Measurements from ENCODE around the gene PHF1.
"Not testable (repeated sequence)": the region's sequence is repeated elsewhere in the genome, so short reads cannot be mapped to it uniquely, and the experiment has no call there.

Gene PHF1

DNA sequence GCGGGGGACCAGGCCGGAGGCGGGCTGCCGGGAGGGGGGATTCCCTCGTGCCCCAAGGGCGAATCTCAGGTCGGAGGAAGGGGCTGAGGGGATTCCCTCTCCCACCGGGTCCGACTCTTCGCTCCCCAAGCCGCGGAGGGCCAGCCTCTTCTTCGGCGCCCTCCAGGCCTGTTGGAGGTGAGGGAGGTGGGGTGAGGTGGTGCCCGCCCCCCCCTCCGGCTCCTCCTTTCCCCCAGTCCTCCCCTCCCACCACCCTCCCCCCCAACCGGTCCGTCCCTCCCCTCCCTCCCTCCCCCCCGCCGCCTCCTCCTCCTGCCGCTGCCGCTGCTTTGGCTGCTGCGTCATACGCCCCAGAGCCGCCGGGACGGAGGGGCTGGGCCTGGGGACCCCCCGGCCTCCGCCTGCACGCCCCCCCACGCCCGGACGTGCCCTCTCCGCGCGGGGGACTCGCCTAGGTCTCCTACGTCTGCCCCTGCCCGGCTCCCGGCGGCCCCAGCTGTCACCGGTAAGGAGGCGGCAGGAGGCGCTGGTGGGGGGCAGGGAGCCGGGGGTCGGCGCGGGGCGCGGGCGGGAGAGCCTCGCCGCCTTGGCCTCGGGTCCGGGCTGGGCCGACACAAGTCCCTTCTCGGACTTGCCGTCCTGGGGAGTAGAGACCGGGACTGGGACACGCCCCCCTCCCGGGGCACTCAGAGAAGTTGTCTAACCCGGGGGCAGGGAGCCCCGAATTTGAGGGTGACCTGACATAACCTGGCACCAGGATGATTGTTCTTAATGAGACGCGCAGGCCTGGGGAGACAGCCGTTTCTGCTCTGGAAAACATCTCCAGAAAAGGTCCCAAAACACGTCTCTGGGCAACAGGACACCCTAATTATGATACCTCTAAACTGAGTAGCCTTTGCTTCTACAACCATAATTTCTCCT, at the start of gene PHF1:
Gene PHF1 (plus strand): TSS at position 304 of the 921 bp plus-strand sequence. CDS start 1,250 bp downstream, outside the sequence.
- DNase-seq (ENCODE audit: low spot score), result peak; percentile 93

DNA sequence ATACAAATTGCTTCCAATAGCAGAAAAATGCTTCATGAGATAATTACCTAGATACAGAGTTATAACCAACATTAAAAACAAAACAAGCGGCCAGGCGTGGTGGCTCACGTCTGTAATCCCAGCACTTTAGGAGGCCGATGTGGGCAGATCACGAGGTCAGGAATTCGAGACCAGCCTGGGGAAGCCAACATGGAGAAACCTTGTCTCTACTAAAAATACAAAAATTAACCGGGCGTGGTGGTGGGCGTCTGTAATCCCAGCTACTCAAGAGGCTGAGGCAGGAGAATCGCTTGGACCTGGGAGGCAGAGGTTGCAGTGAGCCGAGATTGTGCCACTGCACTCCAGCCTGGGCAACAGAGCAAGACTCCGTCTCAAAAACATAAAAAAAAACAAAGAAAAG, 47.3 kb upstream of the PHF1 start:
- DNase-seq (ENCODE audit: low spot score), result not testable (repeated sequence)

DNA sequence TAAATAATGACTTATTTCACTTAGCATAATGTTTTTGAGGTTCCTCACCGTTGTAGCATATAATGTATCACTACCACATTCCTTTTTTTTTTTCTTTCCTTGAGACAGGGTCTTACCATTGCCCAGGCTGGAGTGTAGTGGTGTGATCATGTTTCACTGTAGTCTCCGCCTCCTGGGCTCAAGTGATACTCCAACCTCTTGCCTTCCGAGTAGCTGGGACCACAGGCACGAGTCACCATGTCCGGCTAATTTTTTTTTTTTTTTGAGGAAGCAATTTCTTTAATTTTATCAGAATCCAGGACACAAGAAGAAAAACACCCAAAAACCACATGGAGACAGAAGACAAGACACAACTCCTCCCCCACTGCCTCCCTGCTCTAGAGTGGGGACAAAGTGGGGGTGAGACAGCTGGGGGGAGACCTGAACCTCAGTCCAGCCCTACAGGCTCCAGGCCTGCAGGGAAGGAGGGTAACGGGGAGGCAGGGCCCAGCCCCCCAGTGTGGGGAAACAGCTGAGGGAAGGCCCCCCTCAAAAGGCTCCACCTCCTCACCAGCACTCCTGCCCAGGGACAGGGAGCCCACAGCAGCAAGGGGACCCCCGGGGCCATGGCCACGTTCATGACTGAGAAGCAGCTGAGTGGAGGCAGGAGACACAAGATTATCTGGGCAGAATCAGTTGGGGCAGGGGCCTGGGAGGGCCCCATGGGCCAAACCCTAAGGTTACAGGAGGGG, 46.2 kb upstream of the PHF1 start:
- DNase-seq (ENCODE audit: low spot score), result not testable (repeated sequence)

DNA sequence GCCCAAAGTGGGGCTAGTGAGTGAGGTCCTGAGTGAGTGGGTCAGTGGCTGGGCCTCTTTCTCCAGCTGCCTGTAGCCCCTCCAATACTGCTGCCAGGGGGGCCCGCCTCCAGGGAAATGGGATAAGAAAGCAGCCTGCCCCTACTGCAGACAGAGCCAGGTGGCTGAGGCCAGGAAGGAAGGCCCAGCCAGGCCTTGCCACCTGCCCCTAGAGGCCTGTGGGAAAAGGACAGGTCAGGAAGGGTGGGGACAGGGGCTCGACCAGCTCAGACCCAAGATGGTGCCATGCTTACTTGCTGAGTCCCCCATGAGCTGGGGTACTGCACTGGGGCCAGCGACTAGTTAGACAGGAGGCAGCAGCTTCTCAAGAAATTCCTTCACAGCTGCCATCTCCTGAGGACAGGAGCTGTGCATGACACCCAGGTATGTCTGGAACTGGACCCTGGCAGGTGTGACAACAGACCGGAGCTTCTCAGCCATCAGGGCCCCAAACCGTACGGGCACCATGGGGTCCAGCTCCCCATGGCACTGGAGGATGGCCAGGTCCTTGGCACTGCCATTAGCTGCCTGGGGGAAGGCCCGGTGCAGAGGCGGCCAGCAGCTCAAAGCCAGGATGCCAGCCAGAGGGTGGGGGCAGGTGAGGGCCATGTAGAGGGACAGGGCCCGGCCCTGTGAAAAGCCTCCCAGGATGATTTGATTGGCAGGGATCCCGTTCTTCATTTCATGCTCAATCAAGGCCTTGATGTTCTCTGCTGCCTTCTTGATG, 45.4 kb upstream of the PHF1 start:
- DNase-seq (ENCODE audit: low spot score), result not testable (repeated sequence)

DNA sequence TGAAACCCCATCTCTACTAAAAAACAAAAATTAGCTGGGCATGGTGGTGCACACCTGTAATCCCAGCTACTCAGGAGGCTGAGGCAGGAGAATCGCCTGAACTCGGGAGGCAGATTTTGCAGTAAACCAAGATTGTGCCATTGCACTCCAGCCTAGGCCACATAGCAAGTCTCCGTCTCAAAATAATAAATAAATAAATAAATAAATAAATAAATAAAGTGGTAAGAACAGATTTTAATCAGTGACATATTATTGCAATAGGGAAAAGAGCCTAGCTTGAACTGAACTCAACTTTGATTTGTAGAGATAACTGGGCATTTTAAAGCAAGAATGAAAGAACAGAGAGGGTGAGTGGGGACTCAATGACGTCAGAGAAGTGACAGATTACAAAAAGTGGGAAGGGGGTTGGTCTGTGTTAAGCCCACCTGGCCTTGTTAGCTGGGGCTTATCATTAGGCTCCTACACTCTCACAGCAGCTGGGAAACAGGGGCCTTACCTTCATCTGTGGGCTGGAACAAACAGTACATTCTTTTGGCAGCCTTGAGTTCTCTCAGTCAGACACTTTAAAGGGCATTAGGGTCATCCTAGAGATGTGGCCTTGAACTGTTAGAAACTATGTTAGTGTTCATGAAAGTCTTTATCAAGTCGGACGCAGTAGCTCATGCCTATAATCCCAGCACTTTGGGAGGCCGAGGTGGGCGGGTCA, 43.7 kb upstream of the PHF1 start:
- DNase-seq (ENCODE audit: low spot score), result no peak

DNA sequence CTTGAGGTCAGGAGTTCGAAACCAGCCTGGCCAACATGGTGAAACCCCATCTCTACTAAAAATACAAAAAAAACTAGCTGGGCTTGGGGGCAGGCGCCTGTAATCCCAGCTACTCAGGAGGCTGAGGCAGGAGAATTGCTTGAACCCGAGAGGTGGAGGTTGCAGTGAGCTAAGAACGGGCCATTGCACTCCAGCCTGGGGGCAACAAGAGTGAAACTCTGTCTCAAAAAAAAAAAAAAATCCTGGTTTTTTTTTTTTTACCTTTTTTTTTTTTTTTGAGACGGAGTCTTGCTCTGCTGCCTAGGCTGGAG, 43.1 kb upstream of the PHF1 start:
- DNase-seq (ENCODE audit: low spot score), result not testable (repeated sequence)

DNA sequence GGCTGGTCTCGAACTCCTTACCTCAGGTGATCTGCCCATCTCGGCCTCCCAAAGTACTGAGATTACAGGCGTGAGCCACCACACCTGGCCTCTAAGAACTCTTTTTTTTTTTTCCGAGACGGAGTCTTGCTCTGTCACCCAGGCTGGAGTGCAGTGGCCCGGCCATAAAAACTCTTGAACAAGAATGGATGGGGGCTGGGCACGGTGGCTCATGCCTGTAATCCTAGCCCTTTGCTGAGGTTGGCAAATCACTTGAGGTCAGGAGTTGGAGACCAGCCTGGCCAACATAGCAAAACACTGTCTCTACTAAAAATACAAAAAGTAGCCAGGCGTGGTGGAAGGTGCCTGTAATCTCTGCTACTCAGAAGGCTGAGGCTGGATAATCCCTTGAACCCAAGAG, 38.9 kb upstream of the PHF1 start:
- DNase-seq (ENCODE audit: low spot score), result not testable (repeated sequence)

DNA sequence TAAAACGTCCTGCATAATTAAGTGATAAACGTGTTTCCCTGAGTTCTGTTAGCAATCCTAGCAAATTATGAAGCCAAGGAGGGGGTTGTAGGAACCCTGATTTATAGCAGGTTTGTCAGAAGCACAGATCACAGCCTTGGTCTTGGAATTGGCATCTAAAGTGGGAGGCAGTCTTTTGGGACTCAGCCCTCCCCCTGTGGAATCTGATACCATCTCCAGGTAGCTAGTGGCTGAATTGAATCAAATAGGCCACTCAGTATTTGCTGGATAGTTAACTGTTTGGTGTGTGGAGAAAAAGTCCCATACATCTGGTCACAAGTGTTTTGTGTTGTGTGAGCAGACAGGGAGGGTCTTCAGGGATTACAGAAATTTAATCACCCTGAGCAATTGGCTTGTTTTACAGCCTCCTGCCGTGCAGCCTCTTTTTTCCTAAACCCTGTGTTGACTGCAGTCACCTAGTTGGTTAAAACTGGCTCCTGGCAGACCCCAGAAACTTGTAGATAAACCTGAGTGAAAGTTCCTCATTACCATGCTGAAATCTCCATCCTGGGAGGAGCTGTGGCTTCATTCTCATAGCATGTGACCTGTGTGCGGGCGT, 38.2 kb upstream of the PHF1 start:
- DNase-seq (ENCODE audit: low spot score), result no peak

DNA sequence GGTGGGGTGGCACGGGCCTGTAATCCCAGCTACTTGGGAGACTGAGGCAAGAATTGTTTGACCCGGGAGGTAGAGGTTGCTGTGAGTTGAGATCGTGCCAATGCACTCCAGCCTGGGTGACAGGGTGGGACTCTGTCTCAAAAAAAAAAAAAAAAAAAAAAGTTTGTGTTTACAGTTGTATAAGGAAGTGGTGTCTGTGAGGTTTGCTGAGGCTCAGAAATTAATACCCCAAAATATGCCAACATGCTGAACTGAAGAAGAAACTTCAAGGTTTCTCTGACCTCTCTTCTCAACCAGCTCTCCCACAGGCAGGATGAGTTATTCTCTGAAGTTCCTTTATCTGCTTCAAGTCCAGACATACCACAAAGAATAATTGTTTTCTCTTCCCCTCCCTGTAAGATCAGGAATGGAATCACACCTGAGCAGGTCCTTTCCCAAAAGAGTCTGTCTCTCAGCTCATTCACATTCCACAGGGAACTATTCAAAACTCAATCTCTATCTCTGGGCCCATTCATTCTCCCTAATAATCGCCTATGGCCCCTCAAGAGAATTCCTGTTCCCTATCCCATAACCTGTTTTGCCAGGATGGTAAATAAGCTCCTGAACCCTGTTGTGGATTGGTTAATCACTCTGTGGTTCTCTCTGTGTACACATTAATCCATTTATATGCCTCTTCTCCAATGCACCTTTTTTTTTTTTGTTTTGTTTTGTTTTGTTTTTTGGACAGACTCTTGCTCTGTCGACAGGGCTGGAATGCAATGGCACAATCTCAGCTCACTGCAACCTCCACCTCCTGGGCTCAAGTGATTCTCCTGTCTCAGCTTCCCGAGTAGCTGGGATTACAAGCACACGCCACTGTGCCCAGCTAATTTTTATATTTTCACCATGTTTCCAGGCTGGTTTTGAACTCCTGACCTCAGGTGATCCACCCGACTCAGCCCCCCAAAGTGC, 36.6 kb upstream of the PHF1 start:
- no peak for DNase-seq (ENCODE audit: low spot score)

DNA sequence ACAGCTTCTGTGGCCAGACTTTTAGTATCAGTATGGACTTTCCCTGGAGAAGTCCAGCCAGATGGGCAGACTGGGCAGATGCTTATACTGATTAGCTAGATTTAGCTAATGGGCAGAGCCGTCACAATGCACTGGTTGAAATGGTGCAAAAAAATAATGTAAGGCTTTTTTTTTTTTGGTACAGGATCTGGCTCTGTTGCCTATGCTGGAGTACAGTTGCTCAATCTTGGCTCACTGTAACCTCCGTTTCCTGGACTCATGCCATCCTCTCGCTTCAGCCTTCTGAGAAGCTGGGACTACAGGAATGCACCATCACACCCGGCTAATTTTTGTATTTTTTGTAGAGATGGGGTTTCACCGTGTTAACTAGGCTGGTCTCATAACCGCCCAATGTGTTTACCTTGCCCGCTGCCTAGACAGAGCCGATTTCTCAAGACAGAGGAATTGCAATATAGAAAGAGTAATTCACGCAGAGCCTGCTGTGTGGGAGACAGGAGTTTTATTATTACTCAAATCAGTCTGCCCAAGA, 35.6 kb upstream of the PHF1 start:
- no peak for DNase-seq (ENCODE audit: low spot score)

DNA sequence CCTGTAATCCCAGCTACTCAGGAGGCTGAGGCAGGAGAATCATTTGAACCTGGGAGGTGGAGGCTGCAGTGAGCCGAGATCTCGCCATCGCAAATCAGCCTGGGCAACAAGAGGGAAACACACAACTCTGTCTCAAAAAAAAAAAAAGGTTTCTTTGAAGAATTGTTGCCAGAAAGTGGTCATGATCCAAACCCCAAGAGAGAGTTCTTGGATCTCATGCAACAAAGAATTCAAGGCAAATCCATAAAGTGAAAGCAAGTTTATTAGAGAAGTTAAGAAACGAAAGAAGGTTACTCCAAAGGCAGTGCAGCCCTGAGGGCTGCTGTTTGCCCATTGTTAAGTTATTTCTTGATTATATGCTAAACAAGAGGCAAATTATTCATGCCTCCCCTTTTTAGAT, 33.6 kb upstream of the PHF1 start:
- DNase-seq (ENCODE audit: low spot score), result no peak

DNA sequence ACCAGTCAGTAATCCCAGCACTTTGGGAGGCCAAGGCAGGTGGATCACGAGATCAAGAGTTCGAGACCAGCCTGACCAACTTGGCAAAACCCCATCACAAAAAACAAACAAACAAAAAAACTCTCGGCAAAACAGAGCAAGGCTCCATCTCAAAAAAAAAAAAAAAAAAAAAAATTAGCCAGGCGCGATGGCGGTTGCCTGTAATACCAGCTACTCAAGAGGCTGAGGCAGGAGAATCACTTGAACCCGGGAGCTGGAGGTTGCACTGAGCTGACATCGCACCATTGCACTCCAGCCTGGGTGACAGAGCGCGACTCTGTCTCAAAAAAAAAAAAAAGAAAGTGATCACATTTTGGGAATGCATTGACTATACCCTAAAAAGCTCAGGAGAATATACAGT, 31.6 kb upstream of the PHF1 start:
- DNase-seq (ENCODE audit: low spot score), result not testable (repeated sequence)

DNA sequence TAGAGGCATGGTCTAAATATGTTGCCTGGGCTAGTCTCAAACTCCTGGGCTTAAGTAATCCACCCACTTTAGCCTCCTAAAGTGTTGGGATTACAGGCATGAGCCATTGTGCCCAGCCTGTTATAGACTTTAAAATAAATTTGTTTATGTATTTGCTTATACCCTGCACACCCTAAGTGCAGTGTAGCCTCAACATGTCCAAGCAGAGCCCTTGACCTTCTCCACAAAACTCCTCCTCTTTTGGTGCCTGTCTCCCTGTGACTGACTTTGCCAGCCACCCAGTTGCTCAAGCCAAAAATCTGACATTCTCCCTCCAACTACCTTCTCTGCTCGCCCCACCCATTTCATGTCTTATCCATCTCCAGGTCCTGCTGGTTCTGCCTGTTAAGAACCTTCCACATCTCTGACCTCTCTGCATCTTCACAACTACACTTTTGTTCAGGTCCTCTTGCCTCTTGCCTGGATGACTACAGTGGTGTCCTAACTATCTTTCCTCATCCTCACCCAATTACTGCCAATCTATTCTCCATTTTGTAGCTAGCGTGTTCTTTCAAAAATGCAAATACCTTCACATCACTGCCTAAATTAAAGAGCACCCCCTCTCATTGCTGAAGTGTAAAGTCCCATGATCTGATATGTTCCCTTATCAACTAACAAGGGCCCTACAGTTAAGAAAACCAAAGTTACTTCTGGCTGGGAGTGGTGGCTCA, 30.4 kb upstream of the PHF1 start:
- no peak for DNase-seq (ENCODE audit: low spot score)

DNA sequence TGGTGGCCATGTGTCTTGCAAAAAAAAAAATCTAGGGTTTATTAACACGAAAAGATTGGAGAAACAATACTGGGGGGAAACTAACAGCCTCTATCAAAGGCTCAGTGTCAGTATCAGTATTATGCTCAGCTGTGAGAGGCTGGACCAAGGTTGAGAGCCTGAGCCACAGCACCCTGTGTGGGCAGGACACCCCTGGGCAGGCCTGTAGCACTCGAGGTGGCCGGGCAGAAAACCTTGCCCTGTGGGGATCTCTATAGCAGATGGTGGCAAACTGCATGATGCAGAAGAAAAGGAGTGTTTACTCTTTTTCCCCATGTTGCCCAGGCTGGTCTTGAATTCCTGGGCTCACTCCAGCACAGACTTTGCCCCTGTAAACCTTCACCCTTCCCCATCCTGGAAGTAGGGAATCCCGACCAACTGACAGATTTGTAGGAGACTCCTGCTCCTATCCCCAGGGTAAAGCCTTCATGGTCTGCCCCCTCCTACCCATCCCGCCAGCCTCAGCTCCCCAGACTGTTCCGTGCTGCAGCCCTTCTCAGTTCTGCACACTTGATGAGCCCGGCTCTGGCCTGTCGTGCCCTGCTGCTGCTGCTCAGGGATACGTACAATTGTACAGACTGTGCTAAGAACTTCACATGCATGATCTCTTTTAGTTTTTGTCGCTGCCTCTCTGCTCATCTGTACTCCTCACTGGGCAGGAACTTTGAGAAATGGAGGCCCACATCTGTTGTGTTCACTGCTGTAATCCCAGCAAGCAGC, 27.2 kb upstream of the PHF1 start:
- DNase-seq (ENCODE audit: low spot score), result no peak

DNA sequence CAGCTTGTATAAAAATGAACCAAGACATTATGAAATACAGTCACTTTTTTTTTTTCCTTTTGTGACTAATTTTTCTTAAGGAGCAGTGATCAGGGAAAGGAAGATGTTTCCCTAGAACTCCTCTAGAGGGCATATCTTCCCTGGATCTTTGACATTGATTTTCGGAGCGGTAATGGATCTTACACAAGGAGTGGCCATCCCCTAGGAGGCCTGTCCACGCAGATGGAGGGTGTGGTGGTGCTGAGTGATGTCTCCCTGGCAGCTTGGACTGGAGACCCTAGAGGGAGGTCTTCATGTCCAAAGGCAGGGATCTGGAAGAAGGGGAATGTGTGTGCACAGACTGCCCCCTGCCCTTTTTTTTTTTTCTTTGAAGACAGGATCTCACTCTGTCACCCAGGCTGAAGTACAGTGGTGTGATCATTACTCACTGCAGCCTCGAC, 26.2 kb upstream of the PHF1 start:
- peak; percentile 58 for DNase-seq (ENCODE audit: low spot score)

DNA sequence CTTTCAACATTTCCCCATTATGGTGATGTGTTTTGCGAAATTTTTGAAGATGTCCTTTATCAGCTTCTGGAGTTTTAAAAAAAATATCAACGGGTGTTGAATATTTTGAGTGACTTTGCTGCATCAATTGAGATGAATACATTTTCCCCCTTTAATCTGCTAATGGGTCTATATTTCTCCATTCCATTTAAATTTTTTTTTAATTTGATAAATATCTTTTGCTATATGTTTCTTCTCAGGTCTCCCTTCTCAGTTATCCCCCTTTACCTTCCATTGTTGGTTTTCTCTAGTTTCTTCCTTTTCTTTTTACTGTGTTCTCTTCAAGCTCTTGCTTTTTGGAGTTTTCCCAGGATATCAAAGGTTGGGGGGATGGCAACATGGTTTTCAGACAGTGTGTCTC, 20.6 kb upstream of the PHF1 start:
- no peak for DNase-seq (ENCODE audit: low spot score)

DNA sequence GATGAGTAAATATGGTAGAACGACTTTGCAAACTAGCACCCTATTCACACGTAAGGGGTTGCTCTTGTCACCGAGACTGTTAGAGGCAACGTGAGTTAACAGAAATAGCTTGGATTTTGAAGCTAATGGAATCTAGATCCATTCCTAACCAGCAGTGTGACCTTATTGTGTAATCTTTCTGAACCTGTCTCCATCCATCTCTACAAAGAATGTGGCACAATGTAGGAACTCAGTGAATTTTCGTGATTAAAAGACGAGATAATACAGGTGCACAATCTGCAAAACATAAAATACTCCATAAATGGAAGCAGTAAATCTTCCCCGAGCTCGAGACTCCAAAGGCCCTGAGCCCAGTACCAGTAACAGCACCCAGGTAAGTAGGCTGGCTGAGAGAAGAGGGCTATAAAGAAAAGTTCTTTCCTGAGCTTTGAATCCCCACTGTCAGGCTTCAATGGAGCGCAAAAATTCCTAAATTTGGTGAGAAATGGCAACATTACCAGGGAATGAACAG, 20.0 kb upstream of the PHF1 start:
- DNase-seq (ENCODE audit: low spot score), result no peak

DNA sequence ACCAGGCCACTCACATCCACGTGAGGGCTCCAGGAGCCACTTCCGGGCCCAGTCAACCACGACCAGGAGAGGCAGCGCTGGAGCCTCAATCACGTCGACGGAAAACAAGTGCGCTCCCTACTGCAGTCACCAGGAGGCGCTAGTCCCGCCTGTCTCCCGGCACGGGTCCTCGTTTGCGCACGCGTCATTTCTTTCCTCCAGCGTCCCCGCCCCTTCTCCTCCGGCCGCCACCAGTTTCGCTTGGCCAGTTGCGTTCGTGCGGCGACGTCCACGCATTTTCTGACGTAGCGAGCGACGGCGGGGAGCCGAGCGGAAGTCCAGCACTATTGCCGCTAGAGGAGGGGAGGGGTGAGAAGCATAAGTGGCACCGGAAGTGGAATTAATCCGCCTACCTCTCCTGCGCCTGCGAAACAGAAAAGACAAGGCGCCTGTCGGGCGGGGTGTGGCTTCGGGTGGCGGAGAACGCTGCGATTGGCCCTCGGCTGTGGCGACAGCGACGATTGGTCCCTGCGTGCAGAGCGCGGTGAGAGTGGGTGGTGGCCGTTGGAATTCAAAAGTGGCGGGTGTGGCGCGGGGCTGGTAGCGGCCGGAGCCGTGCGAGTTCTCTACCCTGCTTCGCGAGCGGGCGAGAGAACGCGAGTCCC, 19.4 kb upstream of the PHF1 start, which contains the start of gene KIFC1:
Gene KIFC1 (plus strand): TSS at position 546 of the 644 bp plus-strand sequence. CDS start 163 bp downstream, outside the sequence.
- peak; percentile 95 for DNase-seq (ENCODE audit: low spot score)

Measured in AG08396 (cell line).